Measurements from ENCODE around the gene OPCML. TPM values are rescaled to one million over a fixed set of nuclear protein-coding genes. Genes with fewer than 3 reads are reported as not detected.

Gene OPCML
- total RNA-seq, 2 donors from 2014 or later, result under 0.01 TPM; not detected in 1

DNA sequence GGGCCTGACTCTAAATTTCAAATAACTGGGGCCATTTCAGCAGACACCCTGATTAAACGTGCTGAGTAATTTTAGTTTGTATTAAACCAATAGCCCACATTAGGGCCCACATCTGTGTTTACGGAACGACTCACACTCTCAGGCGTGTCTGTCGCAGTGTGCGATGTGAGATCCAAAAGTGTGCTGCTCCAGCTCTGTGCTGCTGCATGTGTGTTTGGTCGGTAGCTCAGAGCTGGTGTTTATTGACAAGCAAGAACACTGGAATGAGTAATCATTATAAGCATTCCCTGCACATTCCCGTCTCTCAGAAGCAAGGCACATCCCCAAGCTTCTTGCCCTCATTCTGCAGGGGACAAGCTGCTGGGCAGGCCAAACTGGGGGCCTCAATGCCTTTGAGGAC lies 7.8 kb downstream of the OPCML start:
- no peak overlapping the region for H3K4me3 ChIP-seq
- no peaks in the 10 kb centered on the region for H3K36me3 ChIP-seq (replicated peaks in 1 of 2; ENCODE audit: insufficient read depth in 1 of 2, low read depth in 2 of 2)
- H3K9me3 ChIP-seq, result no peaks in the 10 kb centered on the region
- H3K27ac ChIP-seq, result no peak overlapping the region
- 76 to 77% methylated on average over 8 of the region's 8 CpGs for WGBS, 2 donors
- DNase-seq, result no peak
- peaks cover 0 to 2% of the 10 kb centered on the region in 2 donors for H3K27me3 ChIP-seq
- intact Hi-C loops (cut with DNase I), result no loop called here
- H3K4me1 ChIP-seq, result peaks cover 16% of the 10 kb centered on the region
- ATAC-seq, result no peak
- no peak for TF ChIP-seq CTCF (IDR thresholded peaks at IDR 0.05)
- TF ChIP-seq POLR2A (IDR thresholded peaks at IDR 0.05), result no peak

DNA sequence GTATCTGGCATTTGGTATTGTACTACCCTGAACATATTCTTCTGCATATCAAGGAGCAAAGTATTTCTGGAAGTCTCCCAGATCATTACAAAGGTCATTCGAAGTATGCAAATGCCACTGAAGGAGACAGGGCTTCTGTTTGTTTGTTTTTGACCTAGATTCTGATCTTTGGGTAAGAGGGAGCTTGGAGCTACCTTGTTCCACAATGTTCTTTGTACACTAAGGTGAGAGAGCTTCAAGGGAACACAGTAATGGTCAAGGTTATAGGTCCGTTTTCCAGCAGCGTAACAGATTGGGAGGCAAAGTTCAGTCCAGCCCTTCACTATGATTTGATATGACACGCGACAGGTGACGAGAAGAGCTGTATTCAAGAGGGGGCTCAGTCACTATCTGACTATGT lies 10.0 kb downstream of the OPCML start:
- Histone ChIP-seq H3K9me3 (no peaks in the 10 kb centered on the region), H3K27ac (no peak overlapping the region), H3K27me3 (no peaks in the 10 kb centered on the region), H3K36me3 (replicated peaks in 1 of 2; ENCODE audit: insufficient read depth in 1 of 2, low read depth in 2 of 2) (no peaks in the 10 kb centered on the region), H3K4me3 (no peak overlapping the region), H3K4me1 (peaks cover 16% of the 10 kb centered on the region)
- intact Hi-C loops (cut with DNase I), result no loop called here
- ATAC-seq, result no peak
- 33 to 51% methylated on average over 6 of the region's 6 CpGs for WGBS, 2 donors
- TF ChIP-seq CTCF (IDR thresholded peaks at IDR 0.05), result no peak
- no peak for TF ChIP-seq POLR2A (IDR thresholded peaks at IDR 0.05)
- DNase-seq, result no peak

GRCh38 chr11:133521502-133521901 lies 10.8 kb downstream of the OPCML start:
- ATAC-seq (no peak), DNase-seq (no peak)
- H3K9me3 ChIP-seq, result no peaks in the 10 kb centered on the region
- H3K36me3 ChIP-seq (replicated peaks in 1 of 2; ENCODE audit: insufficient read depth in 1 of 2, low read depth in 2 of 2), result no peaks in the 10 kb centered on the region
- intact Hi-C loops (cut with DNase I), result no loop called here
- WGBS, 2 donors, result 90 to 93% methylated on average over 2 of the region's 2 CpGs
- H3K27me3 ChIP-seq, result no peaks in the 10 kb centered on the region
- H3K4me3 ChIP-seq, result no peak overlapping the region
- H3K27ac ChIP-seq, result no peak overlapping the region
- peaks cover 16% of the 10 kb centered on the region for H3K4me1 ChIP-seq
- TF ChIP-seq POLR2A (IDR thresholded peaks at IDR 0.05) (no peak), CTCF (IDR thresholded peaks at IDR 0.05) (no peak)

GRCh38 chr11:133520707-133521106 lies 11.6 kb downstream of the OPCML start:
- Histone ChIP-seq H3K9me3 (no peaks in the 10 kb centered on the region), H3K4me1 (peaks cover 16% of the 10 kb centered on the region), H3K27ac (no peak overlapping the region), H3K4me3 (no peak overlapping the region), H3K27me3 (no peaks in the 10 kb centered on the region), H3K36me3 (replicated peaks in 1 of 2; ENCODE audit: insufficient read depth in 1 of 2, low read depth in 2 of 2) (no peaks in the 10 kb centered on the region)
- 40 to 43% methylated on average over 7 of the region's 7 CpGs for WGBS, 2 donors
- DNase-seq (peak; percentile 15 to 59 (median 49)), ATAC-seq (peak; percentile 59)
- intact Hi-C loops (cut with DNase I), result no loop called here
- TF ChIP-seq POLR2A (IDR thresholded peaks at IDR 0.05) (no peak), CTCF (IDR thresholded peaks at IDR 0.05) (no peak)

GRCh38 chr11:133519560-133519959 lies 12.7 kb downstream of the OPCML start:
- Histone ChIP-seq H3K9me3 (no peaks in the 10 kb centered on the region), H3K27me3 (no peaks in the 10 kb centered on the region), H3K4me1 (peaks cover 16% of the 10 kb centered on the region), H3K27ac (no peak overlapping the region), H3K4me3 (no peak overlapping the region), H3K36me3 (replicated peaks in 1 of 2; ENCODE audit: insufficient read depth in 1 of 2, low read depth in 2 of 2) (no peaks in the 10 kb centered on the region)
- DNase-seq (no peak), ATAC-seq (no peak)
- intact Hi-C loops (cut with DNase I), result no loop called here
- 51 to 83% methylated on average over 3 of the region's 3 CpGs for WGBS, 2 donors
- no peak for TF ChIP-seq POLR2A (IDR thresholded peaks at IDR 0.05)
- no peak for TF ChIP-seq CTCF (IDR thresholded peaks at IDR 0.05)
